GM23338 (cell line): ENCODE data around the gene FBXL19. TPM values are rescaled to one million over a fixed set of nuclear protein-coding genes. Genes with fewer than 3 reads are reported as not detected.

Experiments used
- ATAC-seq: fragments of 200-7000 bp; cut with Tn5 transposase; 3 replicates; pipeline ENCODE4 v1.9.1; 2020
- DNase-seq: peaks from one replicate; pipeline ENCODE4 v3.0.0-alpha.2; 2015; ENCODE audit warnings: low spot score
- H2AFZ ChIP-seq: fragments of 200-600 bp; sonication (generic); 2 replicates; pipeline ENCODE4 v1.8.0; 2016; ENCODE audit warnings: antibody characterized with exemption, mild to moderate bottlenecking, moderate library complexity
- H3F3A ChIP-seq: fragments of 200-600 bp; sonication (generic); replicated peaks from 2 replicates; pipeline ENCODE4 v1.8.0; 2017; ENCODE audit warnings: antibody characterized with exemption, mixed run types, low read depth
- H3K27ac ChIP-seq: fragments of 200-600 bp; sonication (generic); 2 replicates; pipeline ENCODE4 v1.6.1; 2016; ENCODE audit warnings: low read depth
- H3K27me3 ChIP-seq: fragments of 200-600 bp; sonication (generic); 2 replicates; pipeline ENCODE4 v1.8.0; 2016; ENCODE audit warnings: mild to moderate bottlenecking, mixed run types, moderate library complexity; ENCODE audit not compliant: insufficient read depth
- H3K36me3 ChIP-seq: fragments of 200-600 bp; sonication (generic); 2 replicates; pipeline ENCODE4 v1.8.0; 2016; ENCODE audit warnings: mild to moderate bottlenecking; ENCODE audit not compliant: insufficient read depth
- H3K4me1 ChIP-seq: fragments of 200-600 bp; sonication (generic); 2 replicates; pipeline ENCODE4 v1.8.0; 2016; ENCODE audit warnings: mild to moderate bottlenecking, moderate library complexity; ENCODE audit not compliant: insufficient read depth
- H3K4me2 ChIP-seq: fragments of 200-600 bp; sonication (generic); 2 replicates; pipeline ENCODE4 v1.7.1; 2017; ENCODE audit warnings: mixed run types
- H3K4me3 ChIP-seq: fragments of 200-600 bp; sonication (generic); 2 replicates; pipeline ENCODE4 v1.6.1; 2016; ENCODE audit warnings: mixed run types
- H3K79me2 ChIP-seq: fragments of 200-600 bp; sonication (generic); replicated peaks from 2 replicates; pipeline ENCODE4 v1.8.0; 2017; ENCODE audit warnings: mild to moderate bottlenecking; ENCODE audit not compliant: insufficient read depth
- H3K9me2 ChIP-seq: fragments of 200-600 bp; sonication (generic); 2 replicates; pipeline ENCODE4 v1.8.0; 2017; ENCODE audit not compliant: insufficient read depth
- H4K20me1 ChIP-seq: fragments of 200-600 bp; sonication (generic); replicated peaks from 2 replicates; pipeline ENCODE4 v1.8.0; 2017; ENCODE audit warnings: mild to moderate bottlenecking; ENCODE audit not compliant: insufficient read depth
- H3K27ac Mint-ChIP-seq: 2 replicates; pipeline ENCODE4 v1.8.0; 2020; ENCODE audit warnings: inconsistent platforms, mild to moderate bottlenecking, moderate library complexity, mixed read lengths
- H3K27me3 Mint-ChIP-seq: 3 replicates; pipeline ENCODE4 v1.8.0; 2022; ENCODE audit warnings: low read depth, mild to moderate bottlenecking, moderate library complexity, mixed read lengths, inconsistent platforms; ENCODE audit not compliant: insufficient read depth, poor library complexity
- H3K36me3 Mint-ChIP-seq: 3 replicates; pipeline ENCODE4 v1.8.0; 2021; ENCODE audit warnings: low read depth, mild to moderate bottlenecking, inconsistent platforms, moderate library complexity, mixed read lengths
- H3K4me1 Mint-ChIP-seq: 3 replicates; pipeline ENCODE4 v1.8.0; 2020; ENCODE audit warnings: mild to moderate bottlenecking, inconsistent platforms, mixed read lengths
- H3K4me3 Mint-ChIP-seq: 3 replicates; pipeline ENCODE4 v1.8.0; 2021; ENCODE audit warnings: moderate library complexity, mild to moderate bottlenecking, inconsistent platforms, mixed read lengths
- H3K9me3 Mint-ChIP-seq: 3 replicates; pipeline ENCODE4 v1.8.0; 2020; ENCODE audit warnings: moderate library complexity, mild to moderate bottlenecking, inconsistent platforms, mixed read lengths
- CREB1 ChIP-seq: fragments of 250-450 bp; sonication (Bioruptor Pico); IDR thresholded peaks from 2 replicates; pipeline ENCODE4 v1.5.0; 2020; ENCODE audit warnings: low read depth, mild to moderate bottlenecking, moderate library complexity
- CTCF ChIP-seq, 2 experiments: fragments of 200-600 bp in 1 of 2; sonication (generic) in 1 of 2; conservative IDR thresholded peaks; 2 replicates each; pipeline versions ENCODE4 v1.5.1 to v1.6.1; 2016 to 2017; ENCODE audit warnings: antibody characterized with exemption in 2 of 2, low read depth in 2 of 2, mild to moderate bottlenecking in 2 of 2, moderate library complexity in 1 of 2
- EZH2 ChIP-seq: fragments of 200-600 bp; sonication (generic); IDR thresholded peaks from one replicate; pipeline ENCODE4 v1.8.0; 2017; ENCODE audit warnings: antibody characterized with exemption, mild to moderate bottlenecking, low read depth; ENCODE audit not compliant: unreplicated experiment
- EZH2phosphoT487 ChIP-seq: fragments of 200-600 bp; sonication (generic); IDR thresholded peaks from one replicate; pipeline ENCODE4 v1.8.1; 2018; ENCODE audit warnings: antibody characterized with exemption; ENCODE audit not compliant: unreplicated experiment
- JUNB ChIP-seq: IDR thresholded peaks from one replicate; pipeline ENCODE4 v1.6.1; 2016; ENCODE audit warnings: antibody characterized with exemption; ENCODE audit not compliant: unreplicated experiment
- NANOG ChIP-seq: IDR thresholded peaks from 2 replicates; pipeline ENCODE4 v1.6.1; 2016; ENCODE audit warnings: antibody characterized with exemption, borderline replicate concordance
- POLR2AphosphoS5 ChIP-seq: IDR thresholded peaks from 2 replicates; pipeline ENCODE4 v1.6.1; 2016; ENCODE audit warnings: antibody characterized with exemption, low read depth
- REST ChIP-seq: IDR thresholded peaks from one replicate; pipeline ENCODE4 v1.6.1; 2018; ENCODE audit warnings: antibody characterized with exemption; ENCODE audit not compliant: unreplicated experiment
- ZNF114 ChIP-seq: fragments of 250-450 bp; sonication (Bioruptor Pico); IDR thresholded peaks from 2 replicates; pipeline ENCODE4 v1.5.0; 2020; ENCODE audit warnings: mild to moderate bottlenecking, moderate library complexity
- ZNF331 ChIP-seq: fragments of 250-450 bp; sonication (Bioruptor Pico); IDR thresholded peaks from 2 replicates; pipeline ENCODE4 v1.5.0; 2020; ENCODE audit warnings: low read depth, mild to moderate bottlenecking, moderate library complexity
- polyA plus RNA-seq: library from polyadenylated mRNA; unstranded; fragments of >200 nt; fragmentation: Nextera tagmentation; extraction: Ambion mirVana; gene quantifications from 2 replicates; pipeline ENCODE4 v1.2.1, GENCODE V29; 2016
- total RNA-seq: library from RNA; depleted of rRNA; stranded (reverse); fragments of >200 nt; shearing (Covaris generic); gene quantifications from 2 replicates; pipeline ENCODE4 v1.2.3, GENCODE V29; 2014
- TF ChIP-seq, protein P1 (sequence below): IDR thresholded peaks from 2 replicates; pipeline ENCODE4 v1.6.1; 2016; ENCODE audit warnings: antibody characterized with exemption

Gene FBXL19
- total and polyA plus RNA-seq, 2 experiments from 2014 or later = 12.5 to 71.5 TPM

DNA sequence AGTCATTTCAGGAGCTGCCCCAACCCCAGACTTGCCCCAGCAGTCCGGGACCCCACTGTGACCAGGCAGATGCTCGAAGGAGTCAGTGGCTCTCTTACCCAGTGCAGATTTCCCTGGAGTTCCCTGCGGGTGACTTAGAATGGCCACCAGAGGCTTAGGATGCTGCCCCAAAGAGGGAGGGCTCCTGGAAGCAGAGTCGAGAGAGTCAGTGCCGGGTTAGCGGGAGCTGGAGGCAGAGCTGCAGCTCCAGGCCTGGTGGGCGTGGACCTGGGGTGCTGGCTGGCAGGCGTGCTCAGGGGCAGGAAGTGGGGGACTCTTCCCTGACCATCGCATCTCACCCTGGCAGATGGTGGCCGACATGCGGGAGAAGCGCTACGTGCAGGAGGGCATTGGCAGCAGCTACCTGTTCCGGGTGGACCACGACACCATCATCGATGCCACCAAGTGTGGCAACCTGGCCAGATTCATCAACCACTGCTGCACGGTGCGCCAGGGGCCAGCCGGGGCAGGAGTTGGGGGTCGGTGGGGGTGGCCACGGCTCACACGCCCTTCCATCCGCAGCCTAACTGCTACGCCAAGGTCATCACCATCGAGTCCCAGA, 60.0 kb downstream of the FBXL19 start:
- peaks cover 39% of the 10 kb centered on the region for H3K36me3 Mint-ChIP-seq
- Histone ChIP-seq H3K4me2 (no peak overlapping the region), H2AFZ (no peak overlapping the region), H4K20me1 (peaks cover 3% of the 10 kb centered on the region; the same call in 1 of the 2 replicates), H3K79me2 (no peaks in the 10 kb centered on the region), H3K27ac (0 out of 2 replicates have a peak overlapping the region, but pooled peaks have one; percentile 39), H3K27me3 (no peaks in the 10 kb centered on the region), H3K9me2 (no peaks in the 10 kb centered on the region), H3F3A (peaks cover 9% of the 10 kb centered on the region), H3K4me3 (no peak overlapping the region), H3K36me3 (peaks cover 4% of the 10 kb centered on the region; the same call in 1 of the 2 replicates), H3K4me1 (no peaks in the 10 kb centered on the region)
- H3K4me3 Mint-ChIP-seq = no peak overlapping the region
- TF ChIP-seq ZNF331 (CRISPR knock-in tag) (no peak), JUNB (no peak), CTCF (conservative IDR thresholded peaks at IDR 0.05; ENCODE audit: low read depth in 2 of 2) (no peak), ZNF114 (CRISPR knock-in tag) (no peak), EZH2phosphoT487 (no peak)
- peaks cover 9% of the 10 kb centered on the region for H3K27me3 Mint-ChIP-seq
- DNase-seq = no peak
- no peak overlapping the region for H3K27ac Mint-ChIP-seq
- H3K9me3 Mint-ChIP-seq = peaks cover 2% of the 10 kb centered on the region; the same call in 1 of the 3 replicates
- ATAC-seq = no peak
- H3K4me1 Mint-ChIP-seq = peaks cover 6% of the 10 kb centered on the region; the same call in 2 of the 3 replicates

- Histone ChIP-seq H3K79me2 (no peaks in the 10 kb centered on the region), H4K20me1 (no peaks in the 10 kb centered on the region; the same call in 1 of the 2 replicates), H3K4me3 (no peak overlapping the region), H3F3A (peaks cover 9% of the 10 kb centered on the region), H3K4me2 (no peak overlapping the region), H3K4me1 (no peaks in the 10 kb centered on the region), H2AFZ (no peak overlapping the region), H3K9me2 (no peaks in the 10 kb centered on the region), H3K36me3 (peaks cover 4% of the 10 kb centered on the region; the same call in 1 of the 2 replicates), H3K27ac (0 out of 2 replicates have a peak overlapping the region, but pooled peaks have one; percentile 39), H3K27me3 (no peaks in the 10 kb centered on the region)
- Mint-ChIP-seq H3K9me3 (peaks cover 2% of the 10 kb centered on the region; the same call in 1 of the 3 replicates), H3K4me1 (peaks cover 6% of the 10 kb centered on the region; the same call in 2 of the 3 replicates), H3K27ac (no peak overlapping the region), H3K4me3 (no peak overlapping the region), H3K27me3 (peaks cover 9% of the 10 kb centered on the region), H3K36me3 (peaks cover 33% of the 10 kb centered on the region)
- no peak for ATAC-seq
- DNase-seq = no peak
- no peak for TF ChIP-seq POLR2AphosphoS5
- TF ChIP-seq ZNF114 (CRISPR knock-in tag) = no peak
- TF ChIP-seq NANOG = no peak
- TF ChIP-seq CREB1 (CRISPR knock-in tag) = no peak
- no peak for TF ChIP-seq EZH2
- TF ChIP-seq, protein P1, sequence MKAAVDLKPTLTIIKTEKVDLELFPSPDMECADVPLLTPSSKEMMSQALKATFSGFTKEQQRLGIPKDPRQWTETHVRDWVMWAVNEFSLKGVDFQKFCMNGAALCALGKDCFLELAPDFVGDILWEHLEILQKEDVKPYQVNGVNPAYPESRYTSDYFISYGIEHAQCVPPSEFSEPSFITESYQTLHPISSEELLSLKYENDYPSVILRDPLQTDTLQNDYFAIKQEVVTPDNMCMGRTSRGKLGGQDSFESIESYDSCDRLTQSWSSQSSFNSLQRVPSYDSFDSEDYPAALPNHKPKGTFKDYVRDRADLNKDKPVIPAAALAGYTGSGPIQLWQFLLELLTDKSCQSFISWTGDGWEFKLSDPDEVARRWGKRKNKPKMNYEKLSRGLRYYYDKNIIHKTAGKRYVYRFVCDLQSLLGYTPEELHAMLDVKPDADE = no peak
- no peak for TF ChIP-seq EZH2phosphoT487
- TF ChIP-seq CTCF (conservative IDR thresholded peaks at IDR 0.05; ENCODE audit: low read depth in 2 of 2) = no peak
- TF ChIP-seq JUNB = no peak
- TF ChIP-seq REST = no peak
These were observed 60.7 kb downstream of the FBXL19 start for GRCh38 chr16:30983898-30984610.
